Activated CD4-positive, CD25-positive, alpha-beta regulatory T cell treated with anti-CD3 and anti-CD28 coated beads, Interleukin-2, amount 50 U/mL, for 16 hours (primary cell): ENCODE data around the gene DEFB112.

Source experiments
- DNase-seq: peaks from one replicate; pipeline ENCODE4 v3.0.0-alpha.2; 2020; ENCODE audit warnings: low read depth, low spot score

The DEFB112 gene, protein sequence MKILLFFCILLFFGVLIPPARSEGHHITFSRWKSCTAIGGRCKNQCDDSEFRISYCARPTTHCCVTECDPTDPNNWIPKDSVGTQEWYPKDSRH

DNA sequence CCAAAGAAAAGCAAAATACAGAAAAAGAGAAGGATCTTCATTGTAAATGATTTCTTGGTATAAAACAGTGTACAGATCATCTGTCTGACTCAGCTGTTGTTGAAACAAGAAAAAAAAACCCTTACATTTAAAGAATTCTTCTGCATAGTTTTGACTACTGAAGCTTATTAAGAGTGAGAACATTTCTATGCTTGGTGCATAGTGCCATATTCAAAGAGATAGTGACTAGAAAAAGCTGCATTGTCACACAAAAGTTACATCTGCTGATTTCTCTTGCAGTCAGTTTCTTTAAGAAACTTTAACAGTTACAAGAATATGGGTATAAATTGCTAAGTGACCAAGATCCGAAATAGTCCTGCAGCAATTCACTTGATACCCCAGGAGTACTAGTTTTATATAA lies at the start of gene DEFB112:
DEFB112 (minus strand) TSS at position 101 of the 400 bp plus-strand sequence; CDS start at position 41, 60 bp downstream.
- DNase-seq = no peak

DNA sequence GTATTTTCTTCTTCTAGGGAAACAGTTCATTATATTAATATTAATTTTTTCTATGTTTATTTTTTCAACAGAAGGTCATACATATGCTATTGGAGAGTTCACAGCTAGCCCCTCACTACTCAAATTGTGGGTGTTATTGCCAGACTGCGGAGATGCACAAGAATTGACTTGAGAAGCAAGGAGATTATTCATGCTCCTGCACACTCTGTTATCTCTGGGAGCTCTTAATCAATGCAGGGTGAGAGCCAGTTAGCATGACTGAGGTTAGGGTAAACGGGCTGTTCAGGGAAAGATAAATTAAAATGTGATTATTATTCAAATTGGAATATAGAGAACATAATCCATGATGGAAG lies 48.9 kb upstream of the DEFB112 start:
- DNase-seq = no peak

DNA sequence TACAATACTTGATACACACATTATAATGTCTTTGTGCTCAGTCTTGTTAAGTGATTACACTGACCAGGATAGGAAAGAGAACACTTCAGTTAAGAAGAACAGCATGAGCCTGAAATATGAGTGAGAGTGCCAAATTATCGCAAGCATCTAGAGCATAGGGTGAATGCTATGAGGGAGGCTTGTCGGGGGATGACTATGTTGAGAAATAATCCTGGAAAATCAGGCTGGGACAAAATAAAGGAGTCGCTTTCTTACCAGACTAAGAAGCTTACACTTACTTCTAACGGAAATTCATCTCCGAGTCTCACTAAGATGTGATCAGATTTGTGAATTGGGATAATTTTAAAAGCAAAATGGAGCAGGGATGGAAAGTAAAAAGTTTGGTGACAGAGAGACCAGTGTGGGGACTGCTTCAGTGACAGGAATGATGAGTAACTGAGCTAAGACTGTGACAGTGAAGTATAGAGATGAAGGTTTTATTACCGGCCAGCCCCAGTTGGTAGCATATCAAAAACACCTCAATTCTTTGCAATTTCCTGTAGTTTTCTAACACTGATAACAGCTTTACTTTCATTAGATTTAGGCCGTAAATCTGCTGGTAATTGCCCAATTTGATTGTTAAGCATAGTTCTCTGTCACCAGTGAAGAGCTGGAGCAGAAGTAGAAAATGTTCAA lies 48.4 kb upstream of the DEFB112 start:
- DNase-seq = no peak

DNA sequence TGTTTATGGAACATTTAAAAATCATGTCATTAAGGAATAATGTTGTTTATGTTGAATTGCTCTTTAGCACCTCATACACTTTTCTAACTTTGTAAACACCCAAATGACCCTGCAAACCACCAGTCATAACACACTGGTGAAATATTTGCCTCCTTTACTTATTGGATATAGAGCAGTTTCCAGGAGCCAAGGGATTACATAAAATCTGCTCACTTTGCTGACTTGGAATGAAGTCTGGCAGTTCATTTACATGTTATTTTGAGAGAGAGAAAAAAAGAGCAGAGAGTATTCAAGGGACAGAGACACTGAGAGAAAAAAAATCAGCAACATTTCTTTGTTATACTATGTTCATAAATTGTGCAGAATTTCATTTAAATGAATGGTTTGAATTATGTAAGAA lies 46.6 kb upstream of the DEFB112 start:
- DNase-seq = no peak

DNA sequence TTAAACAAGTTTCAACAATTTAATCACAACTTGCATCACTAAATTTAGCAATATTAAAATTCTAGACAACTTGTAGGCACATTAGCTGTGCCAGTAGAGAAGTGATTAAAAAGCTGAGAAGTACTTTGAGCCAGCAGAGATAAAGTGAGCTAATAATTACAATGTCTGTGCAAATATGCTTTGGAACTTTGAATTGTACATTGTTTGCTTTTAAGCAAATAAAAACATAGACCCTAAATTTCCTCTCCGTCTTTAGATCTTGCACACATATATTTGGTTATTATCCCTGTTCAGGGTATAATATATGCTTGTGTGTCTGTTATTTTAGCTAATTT lies 44.2 kb upstream of the DEFB112 start:
- no peak for DNase-seq

DNA sequence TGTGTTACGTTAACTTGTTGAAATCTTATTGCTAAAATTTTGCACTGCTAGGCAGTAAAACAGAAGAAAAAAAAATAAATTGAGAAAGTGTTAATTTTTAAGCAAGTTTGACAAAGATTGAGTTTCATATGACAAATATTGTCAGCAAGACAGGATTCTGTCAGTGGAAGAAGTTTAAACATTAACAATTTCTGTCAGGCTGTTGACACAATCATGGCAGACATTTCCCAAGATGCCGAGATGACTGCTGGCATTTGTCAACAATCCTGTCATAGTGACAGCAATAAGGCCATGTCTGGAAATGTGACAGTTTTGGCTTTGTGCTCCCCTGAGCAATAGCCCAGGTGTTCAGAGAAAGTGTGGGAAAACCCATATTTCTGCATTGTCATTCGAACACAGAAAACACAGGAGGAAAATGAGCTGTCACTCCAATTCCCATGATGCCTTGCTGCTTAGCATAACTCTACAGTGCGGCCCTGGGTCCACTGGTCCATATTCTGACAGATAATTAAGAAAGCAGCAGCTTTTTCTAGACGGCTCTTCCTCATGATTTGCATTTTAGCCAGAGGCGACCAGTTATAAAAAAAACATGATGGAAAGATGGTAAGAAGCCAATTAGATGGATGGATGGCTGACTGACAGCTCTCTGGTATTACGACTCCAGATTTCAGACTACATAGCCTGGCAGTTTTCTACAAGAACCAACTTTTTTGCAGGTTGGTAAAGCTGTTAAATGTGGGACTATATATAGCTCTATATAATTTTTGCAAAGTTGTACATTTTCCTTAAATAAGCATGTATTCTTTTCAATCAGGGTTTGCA lies 43.6 kb upstream of the DEFB112 start:
- DNase-seq = no peak

DNA sequence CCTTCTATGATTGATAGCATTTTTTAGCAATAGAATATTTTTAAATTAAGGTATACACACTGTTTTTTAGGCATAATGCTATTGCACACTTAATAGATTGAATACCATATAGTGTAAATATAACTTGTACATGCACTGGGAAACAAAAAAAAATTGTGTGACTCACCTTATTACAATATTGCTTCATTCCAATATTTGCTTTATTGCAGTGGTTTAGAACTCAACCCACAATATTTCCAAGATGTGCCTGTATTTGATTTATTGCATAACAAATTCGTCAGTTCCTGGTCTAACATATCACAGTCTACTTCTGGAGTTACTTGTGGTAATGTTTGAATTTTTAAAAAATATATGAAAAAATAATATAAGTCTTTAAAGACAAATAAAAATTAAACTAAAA lies 41.9 kb upstream of the DEFB112 start:
- DNase-seq = no peak

DNA sequence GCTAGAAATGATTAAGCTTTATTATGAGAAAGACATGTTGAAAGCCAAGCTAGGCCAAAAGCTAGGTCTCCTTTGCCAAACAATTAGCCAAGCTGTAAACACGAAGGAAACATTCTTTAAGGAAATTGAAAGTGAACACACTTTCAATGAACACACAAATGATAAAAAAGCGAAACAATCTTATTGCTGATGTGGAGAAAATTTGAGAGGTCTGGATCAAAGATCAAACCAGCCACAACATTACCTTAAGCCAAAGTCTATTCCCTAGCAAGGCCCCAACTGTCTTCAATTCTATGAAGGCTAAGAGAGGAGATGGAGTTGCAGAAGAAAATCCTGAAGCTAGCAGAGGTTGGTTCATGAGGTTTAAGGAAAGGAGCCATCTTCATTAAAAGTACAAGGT lies 40.2 kb upstream of the DEFB112 start:
- DNase-seq = no peak

DNA sequence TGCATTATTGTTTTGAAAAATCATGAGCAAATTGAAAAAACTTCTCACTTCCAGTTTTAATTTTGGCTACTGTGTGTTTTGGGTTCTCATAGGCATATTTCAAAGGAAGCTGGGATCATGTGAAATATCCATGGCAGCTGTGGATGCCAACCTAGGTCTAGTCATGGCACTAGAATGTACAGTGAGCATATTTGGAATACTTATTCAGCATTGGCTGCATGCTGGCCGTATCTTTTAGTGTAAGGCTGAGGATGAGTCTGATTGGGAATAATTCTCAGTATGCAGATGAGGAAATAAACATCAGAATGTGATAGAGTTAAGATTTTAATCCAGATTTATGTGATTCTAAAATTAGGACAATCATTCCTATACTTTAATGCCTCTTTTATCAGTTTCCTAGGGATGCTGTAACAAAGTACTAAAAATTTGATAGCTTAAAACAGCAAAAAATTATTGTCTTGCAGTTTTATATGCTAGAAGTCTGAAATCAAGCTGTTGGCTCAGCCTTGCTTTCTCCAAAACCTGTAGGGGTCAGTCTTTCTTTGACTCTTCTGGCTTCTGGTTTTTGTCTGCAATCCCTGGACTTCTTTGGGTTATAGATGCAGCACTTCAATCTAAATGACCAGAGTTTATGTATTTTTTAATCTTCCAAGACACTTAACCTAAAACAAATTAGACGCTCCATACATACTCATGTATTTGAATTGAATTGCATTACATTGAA lies 37.7 kb upstream of the DEFB112 start:
- DNase-seq = no peak

DNA sequence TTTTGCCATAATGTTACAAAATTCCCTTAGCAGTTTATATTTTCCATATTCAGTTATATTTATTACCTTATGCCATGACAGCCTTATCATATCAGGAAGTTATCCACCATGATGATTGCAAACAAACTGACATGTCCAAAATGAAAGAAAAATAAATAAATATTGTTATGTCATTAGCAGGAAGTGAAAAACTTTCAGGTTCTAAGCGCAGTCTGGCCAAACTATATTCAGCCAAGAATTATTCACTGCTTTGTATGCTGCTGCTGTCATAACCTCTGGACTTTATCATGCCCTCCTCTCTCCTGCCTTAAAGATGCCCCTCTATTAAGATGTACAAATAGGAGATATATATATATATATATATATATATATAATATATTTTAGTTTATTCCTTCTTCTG lies 27.7 kb upstream of the DEFB112 start:
- DNase-seq = no peak

DNA sequence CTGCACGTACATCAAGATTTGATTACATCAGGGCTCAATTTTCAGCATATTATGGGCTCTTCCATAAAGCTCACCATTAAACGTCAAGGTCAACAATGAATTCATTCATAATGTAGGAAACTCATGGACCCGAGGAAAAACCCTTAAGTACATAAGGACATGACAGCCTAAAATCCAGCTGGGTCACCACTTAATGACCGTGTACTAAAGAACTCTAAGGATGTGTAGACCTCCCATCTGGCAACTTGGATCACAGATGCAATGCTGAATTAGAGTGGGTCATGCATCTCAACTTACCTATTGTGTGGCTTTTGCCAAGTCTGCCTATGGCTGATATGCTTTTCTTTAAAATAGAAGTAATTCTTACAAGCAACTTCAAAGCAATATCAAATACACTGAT lies 26.7 kb upstream of the DEFB112 start:
- no peak for DNase-seq

DNA sequence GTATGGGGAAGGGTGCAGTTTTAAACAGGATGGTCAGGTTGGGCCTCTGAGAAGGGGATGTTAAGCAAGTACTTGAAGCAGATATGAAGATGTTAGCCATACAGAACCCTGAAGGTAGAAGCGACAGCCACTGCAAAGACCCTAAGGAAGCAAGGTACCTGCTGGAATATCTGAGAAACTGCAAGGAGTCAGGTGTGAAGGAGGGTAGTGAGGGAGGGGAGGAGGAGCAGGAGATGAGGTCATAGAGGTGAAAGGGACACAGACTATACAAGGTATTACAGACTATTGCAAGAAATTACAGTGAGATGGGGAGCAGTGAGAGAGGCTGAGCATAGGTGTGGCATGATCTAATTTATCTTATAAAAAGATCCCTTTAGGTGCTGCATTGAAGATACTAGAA lies 22.2 kb upstream of the DEFB112 start:
- DNase-seq = no peak

DNA sequence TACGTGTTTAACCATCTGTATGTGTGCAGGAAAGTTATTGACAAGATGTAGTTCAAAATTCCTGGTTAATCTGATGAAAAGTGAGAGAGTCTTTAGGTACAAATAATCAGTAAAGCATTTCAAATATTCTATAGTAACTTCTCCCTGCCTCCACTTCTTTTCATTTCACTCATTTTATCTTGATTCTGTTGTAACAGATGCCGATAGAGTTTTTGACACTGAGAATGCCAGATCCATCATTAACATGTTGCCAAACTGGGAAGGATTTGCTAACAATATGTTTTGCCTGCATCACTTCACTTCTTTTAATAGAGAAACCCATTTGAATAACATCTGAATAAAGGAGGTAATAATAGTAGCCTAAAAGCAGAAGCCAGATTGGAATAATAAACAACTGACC lies 20.4 kb upstream of the DEFB112 start:
- no peak for DNase-seq

DNA sequence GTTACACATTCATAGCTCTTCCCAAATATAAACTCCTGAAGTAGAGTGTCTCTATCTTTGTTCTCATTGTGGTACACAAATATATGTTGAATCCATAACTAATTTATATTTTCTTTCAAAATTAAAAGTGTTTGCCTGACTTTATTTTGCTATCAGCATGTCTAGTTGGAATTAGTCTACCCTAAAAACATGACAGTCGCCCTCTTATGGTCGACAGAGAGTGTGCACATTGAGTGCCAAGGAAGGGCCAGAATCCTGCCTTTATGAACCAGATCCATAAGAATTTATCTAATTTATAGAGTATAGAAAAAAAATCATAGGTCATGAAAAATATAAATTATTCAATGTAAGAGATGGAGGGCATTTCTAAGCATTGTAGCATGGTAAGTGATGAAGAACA lies 12.3 kb upstream of the DEFB112 start:
- DNase-seq = no peak

DNA sequence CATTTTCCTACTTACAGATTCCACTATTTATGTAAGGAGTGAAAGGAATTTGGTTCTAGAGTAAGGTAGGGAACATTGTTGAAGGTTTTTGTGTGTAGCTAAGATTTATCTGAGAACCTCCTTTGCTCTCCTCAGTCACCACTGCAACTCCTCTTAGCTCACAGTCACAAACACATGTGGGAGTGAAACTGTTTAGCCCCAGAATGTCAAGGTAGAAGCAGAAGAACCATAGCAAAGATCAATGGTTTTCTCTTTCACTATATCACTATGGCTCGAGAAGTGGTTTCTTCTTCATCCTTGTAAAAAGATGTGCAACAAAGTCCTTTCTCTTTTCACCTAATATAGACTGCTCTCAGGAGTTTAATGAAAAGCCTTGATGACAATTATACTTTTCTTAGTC lies 6.5 kb upstream of the DEFB112 start:
- DNase-seq = no peak

DNA sequence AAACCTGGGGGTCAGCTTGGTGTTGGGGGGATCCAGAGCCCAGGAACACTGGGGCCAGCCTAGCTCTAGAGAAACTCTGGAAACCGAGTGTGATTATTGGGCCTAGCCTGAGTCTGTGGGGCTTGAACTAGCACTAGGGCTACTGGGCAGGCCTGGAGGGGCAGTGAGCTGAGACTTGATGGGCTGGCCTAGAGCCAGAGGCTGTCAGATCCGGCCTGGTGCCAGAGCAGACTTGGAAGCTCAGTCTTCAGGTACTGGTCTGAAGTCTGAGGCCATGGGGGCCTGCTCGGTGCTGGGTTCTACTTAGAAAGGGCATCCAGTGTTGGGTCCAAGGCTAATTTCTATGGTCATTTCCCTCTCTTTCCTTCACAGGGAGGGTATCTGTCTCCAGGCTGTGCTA lies 2.7 kb downstream of the DEFB112 start:
- DNase-seq = no peak

DNA sequence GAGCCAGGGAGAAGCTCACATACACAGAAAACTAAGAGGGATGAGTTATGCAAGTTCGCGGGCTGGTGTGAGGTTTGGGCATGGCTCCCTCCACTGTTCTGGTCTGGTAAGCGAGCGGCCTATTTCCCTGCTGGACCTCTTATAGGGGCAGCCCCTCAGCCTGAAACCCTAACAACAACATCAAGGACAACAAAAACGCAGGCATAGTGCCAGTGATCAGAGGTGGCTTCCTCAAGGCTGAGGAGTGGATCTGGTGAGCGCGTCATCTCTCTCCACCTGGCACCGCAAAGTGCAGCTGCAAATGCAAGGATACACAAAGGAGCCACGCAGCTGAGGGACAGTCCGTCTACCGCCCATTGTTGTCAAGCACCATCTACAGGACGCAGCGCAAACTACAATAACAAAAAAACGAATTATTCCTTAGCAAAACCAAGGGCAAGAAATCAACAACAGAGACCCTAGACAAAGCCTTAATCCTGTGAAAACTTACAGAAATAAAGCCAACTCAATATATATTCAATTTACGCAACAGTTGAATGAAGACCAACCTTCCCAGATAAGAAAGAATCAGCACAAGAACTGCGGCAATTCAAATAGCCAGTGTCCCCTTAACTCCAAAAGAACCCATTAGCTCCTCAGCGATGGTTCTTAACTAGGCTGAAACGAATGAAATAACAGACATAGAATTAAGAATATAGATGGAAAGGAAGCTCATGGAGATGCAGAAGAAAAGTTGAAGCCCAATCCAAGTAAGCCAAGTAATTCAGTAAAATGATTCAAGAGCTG lies 18.8 kb downstream of the DEFB112 start:
- no peak for DNase-seq

DNA sequence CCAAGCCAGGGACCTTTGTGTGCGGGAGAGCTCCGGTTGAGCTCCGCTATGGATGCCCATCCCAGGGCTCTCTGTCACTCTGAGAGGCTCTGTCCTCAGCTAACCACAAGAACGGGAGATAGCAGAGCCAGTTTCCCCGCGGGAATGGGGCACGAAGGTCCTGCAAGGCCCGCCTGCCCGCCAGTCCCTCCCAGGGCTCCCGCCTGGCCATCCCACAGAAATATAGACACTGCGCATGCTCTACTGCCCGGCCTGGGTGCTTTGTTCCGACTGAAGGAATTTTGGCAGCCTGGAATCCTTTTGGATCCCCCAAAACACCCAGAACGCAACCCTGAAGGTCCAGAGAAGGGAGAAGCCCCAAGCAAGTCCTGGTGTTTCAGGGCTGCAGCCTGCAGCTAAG lies 19.4 kb downstream of the DEFB112 start:
- no peak for DNase-seq

DNA sequence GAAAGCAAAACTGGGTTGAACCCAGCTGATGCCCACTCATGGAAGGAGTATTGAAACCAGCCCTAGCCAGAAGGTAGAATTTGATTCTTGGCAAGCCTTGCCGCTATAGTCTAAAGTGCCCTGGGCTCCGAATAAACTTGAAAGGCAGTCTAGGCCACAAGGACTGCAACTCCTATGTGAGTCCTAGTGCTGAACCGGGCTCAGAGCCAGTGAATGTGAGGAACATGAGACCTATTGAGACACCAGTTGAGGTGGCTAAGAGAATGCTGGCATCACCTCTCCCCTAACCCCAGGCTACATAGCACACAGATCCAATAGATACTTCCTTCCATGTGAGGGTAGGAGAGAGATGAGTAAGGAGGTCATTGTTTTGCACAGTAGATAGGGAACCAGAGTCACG lies 24.5 kb downstream of the DEFB112 start:
- DNase-seq = no peak

DNA sequence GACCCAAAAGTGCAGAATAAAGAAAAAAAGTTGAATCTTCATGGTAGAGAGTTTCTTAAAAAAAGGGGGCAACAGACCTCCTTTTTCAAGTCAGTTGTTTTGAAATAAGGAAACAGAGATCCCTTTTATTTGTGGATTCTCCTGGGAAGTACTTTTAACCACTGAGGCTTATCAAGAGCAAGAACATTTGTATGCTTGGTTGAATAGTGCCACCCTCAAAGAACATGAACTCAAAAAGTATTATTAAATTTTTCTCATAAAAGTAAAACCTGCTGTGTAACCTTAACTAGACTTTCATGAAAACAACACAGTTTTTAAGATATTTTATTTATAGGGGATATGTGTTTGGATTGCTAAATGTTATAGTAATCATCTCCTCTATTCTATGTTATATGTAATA lies 27.8 kb downstream of the DEFB112 start, which contains the start of gene DEFB110:
DEFB110 (minus strand) TSS at position 101 of the 400 bp plus-strand sequence; CDS start at position 42, 59 bp downstream.
- DNase-seq = no peak

DNA sequence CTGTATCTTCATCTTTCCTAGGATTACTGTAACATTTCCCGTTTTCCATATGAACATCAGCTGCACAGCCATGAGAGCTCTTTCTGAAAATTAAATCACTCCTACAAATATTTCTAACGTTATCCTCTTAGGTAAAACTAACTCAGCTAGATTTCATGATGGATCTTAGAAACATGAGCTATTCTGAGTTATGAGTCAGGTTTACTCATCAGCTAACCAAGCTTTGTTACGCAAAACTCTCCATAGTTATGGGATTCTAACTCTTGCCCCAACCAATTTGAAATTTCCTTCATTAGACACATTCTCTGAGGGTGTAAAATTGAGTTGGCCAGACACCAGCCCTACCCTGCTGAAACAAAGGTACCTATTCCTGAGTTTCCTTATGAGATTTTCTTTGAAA lies 41.9 kb downstream of the DEFB112 start:
- DNase-seq = no peak

DNA sequence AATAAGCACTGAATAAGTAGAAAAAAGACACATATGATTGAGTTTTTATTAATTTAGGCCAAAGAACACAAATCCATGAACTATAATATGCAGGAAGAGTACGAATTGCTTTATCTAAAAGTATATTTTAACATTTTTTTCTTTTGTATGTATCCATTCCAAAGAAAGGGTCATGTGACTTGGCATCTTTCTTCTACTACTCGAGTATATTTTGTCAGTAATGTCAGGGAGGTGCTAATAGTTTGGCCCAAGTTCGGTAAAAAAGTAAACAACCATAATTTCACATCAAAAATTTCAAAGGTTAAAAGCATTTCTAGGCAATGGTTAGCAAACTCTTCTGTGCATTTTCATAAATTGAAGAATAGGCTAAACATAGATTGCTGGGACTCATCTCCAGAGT lies 46.6 kb downstream of the DEFB112 start:
- DNase-seq = no peak
